NT2/D1 (cell line): ENCODE measurements around the gene MACROD1.

Experiments used
- SUZ12 ChIP-seq: IDR thresholded peaks from 2 replicates; pipeline ENCODE4 v1.6.1; 2011; ENCODE audit not compliant: insufficient read length, insufficient read depth; ENCODE audit errors: extremely low read depth
- YY1 ChIP-seq: IDR thresholded peaks from 2 replicates; pipeline ENCODE4 v1.6.1; 2011; ENCODE audit not compliant: insufficient read length, insufficient read depth
- ZNF274 ChIP-seq: IDR thresholded peaks from 2 replicates; pipeline ENCODE4 v1.6.1; 2011; ENCODE audit warnings: mild to moderate bottlenecking, low read depth, low read length

GRCh38 chr11:64170419-64170818 lies 4.5 kb upstream of the MACROD1 start:
- TF ChIP-seq SUZ12 (no peak), YY1 (no peak), ZNF274 (no peak)
